ENCODE data around the gene CNGB1. TPM values are rescaled to one million over a fixed set of nuclear protein-coding genes. Genes with fewer than 3 reads are reported as not detected.

Gene CNGB1
- total RNA-seq, 4 donors from 2014 or later, result not detected

DNA sequence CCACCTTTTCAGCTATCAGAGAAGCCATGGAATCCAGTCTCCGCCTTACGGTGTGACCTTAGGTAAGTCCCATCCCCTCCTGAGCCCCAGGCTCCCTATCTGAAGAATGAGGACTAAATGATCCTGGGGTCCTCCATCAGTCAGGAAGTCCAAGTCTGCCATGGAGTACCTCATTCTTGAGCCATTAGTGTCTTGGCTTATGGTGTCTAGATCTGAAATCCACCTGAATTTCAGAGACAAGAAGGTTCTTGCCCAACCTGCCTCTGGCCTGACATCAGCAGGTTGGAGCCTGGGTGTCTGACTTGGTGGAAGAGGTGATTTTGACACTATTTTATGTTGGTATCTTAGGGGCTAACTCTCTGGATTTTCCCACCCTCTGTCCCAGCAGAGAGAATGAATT is 47.1 kb downstream of the CNGB1 start:
- no peak for DNase-seq
- TF ChIP-seq, protein P1, sequence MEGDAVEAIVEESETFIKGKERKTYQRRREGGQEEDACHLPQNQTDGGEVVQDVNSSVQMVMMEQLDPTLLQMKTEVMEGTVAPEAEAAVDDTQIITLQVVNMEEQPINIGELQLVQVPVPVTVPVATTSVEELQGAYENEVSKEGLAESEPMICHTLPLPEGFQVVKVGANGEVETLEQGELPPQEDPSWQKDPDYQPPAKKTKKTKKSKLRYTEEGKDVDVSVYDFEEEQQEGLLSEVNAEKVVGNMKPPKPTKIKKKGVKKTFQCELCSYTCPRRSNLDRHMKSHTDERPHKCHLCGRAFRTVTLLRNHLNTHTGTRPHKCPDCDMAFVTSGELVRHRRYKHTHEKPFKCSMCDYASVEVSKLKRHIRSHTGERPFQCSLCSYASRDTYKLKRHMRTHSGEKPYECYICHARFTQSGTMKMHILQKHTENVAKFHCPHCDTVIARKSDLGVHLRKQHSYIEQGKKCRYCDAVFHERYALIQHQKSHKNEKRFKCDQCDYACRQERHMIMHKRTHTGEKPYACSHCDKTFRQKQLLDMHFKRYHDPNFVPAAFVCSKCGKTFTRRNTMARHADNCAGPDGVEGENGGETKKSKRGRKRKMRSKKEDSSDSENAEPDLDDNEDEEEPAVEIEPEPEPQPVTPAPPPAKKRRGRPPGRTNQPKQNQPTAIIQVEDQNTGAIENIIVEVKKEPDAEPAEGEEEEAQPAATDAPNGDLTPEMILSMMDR (IDR thresholded peaks at IDR 0.05), result no peak
- Histone ChIP-seq H3K4me3 (no peak overlapping the region), H3K9me3 (no peaks in the 10 kb centered on the region), H3K36me3 (no peaks in the 10 kb centered on the region), H3K27me3 (no peaks in the 10 kb centered on the region), H3K4me1 (no peaks in the 10 kb centered on the region), H3K27ac (no peak overlapping the region)
- intact Hi-C loops (cut with DNase I; ENCODE audit: low total_unique reads), result no loop called here

DNA sequence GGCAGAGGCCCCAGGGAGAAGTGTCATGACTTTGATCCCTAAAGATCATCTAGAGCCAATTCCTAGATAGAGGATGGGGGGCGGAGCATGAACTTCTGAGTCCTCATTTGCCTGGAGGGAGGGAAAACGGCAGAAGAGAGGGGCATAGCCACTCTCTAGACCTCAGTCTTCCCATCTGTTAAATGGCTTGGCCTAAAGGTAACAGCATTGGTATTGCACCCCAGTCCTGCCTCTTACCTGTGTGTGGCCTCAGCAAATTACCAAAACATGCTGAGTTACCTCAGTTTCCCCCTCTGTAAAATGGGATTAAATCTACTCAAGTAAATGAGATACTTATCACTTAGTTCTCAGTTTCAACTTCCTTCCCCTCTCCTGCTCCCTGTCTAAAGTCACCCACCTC is 47.5 kb downstream of the CNGB1 start:
- H3K27me3 ChIP-seq, result no peaks in the 10 kb centered on the region
- H3K4me3 ChIP-seq, result no peak overlapping the region
- intact Hi-C loops (cut with DNase I; ENCODE audit: low total_unique reads), result no loop called here
- TF ChIP-seq POLR2A (IDR thresholded peaks at IDR 0.05), result no peak
- TF ChIP-seq, protein P1 (IDR thresholded peaks at IDR 0.05), result no peak
- H3K9me3 ChIP-seq, result no peaks in the 10 kb centered on the region
- no peaks in the 10 kb centered on the region for H3K36me3 ChIP-seq
- H3K4me1 ChIP-seq, result no peaks in the 10 kb centered on the region
- DNase-seq, result no peak
- H3K27ac ChIP-seq, result no peak overlapping the region

DNA sequence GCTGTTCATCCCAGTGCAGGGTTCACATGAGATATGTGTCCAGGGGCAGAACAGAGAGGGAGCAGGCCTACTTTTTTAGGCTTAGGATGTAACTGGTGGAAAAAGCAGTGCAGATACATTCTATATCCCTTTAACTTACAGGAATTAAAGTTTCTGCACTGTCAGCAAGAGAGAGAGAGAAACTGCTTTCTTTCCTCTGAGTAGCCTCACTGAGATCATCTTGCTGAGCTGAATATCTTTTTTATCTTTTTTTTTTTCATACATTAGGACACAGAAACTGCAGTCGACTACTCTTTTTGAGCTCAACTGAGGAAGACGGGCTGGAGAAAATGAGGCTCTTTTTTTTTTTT is 50.1 kb downstream of the CNGB1 start:
- Histone ChIP-seq H3K27me3 (no peaks in the 10 kb centered on the region), H3K27ac (no peak overlapping the region), H3K4me3 (no peak overlapping the region), H3K36me3 (no peaks in the 10 kb centered on the region), H3K9me3 (no peaks in the 10 kb centered on the region), H3K4me1 (no peaks in the 10 kb centered on the region)
- DNase-seq, result no peak
- intact Hi-C loops (cut with DNase I; ENCODE audit: low total_unique reads), result no loop called here
- no peak for TF ChIP-seq POLR2A (IDR thresholded peaks at IDR 0.05)
- TF ChIP-seq, protein P1 (IDR thresholded peaks at IDR 0.05), result no peak

DNA sequence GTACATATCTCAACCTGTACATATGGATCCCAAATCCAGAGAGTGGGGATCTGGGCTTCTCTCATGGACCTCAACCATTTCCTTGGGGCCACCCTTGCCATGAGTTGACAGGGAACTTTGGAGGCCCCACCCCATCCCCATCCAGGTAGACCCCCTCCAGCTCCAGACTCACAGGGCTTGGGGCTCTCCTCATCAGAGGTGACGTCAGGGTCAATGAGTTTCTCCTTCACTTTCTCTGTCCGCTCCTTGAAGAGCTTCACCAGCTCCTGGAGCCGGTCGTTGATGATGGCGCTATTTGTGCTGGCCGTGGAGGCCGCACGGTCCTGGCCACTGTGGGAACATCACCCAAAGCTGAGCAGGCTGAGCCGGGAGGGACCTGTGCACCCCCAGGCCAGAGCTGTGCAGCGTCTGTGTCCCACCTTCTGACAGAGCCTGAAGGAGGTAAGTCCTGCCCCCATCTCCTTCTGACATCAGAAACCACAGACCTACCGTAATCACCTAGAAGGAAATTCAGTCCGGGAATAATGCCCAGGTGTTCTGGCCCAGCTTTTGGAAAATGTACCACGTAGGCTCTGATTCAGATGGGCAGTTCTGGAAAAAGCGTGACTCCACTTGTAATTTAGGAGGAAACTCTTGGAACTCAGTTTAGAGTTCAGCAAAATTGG is 50.6 kb downstream of the CNGB1 start:
- H3K27me3 ChIP-seq, result no peaks in the 10 kb centered on the region
- no peak overlapping the region for H3K4me3 ChIP-seq
- H3K36me3 ChIP-seq, result no peaks in the 10 kb centered on the region
- no peak overlapping the region for H3K27ac ChIP-seq
- no peaks in the 10 kb centered on the region for H3K9me3 ChIP-seq
- intact Hi-C loops (cut with DNase I; ENCODE audit: low total_unique reads), result no loop called here
- no peak for DNase-seq
- TF ChIP-seq, protein P1 (IDR thresholded peaks at IDR 0.05), result no peak
- no peak for TF ChIP-seq POLR2A (IDR thresholded peaks at IDR 0.05)
- no peaks in the 10 kb centered on the region for H3K4me1 ChIP-seq

DNA sequence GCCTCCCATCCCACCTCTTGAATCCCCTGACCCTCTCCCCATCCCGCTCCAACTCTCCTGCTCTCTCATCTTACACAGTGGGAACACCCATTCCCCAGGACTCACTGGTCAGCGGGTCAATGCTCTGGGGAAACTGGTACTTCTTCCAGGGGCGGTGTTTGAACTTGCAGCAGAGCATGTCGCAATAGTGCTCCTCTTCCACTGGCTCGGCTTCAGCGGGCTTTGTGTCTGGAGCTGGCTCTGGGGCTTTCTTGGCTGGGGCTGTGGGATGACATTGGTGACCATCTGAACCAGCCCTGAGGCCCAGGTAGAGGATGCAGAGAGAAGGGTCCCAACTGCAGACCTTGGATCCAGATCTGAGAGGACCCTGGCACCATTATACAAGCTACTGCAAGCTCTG is 51.9 kb downstream of the CNGB1 start:
- H3K4me1 ChIP-seq, result no peaks in the 10 kb centered on the region
- intact Hi-C loops (cut with DNase I; ENCODE audit: low total_unique reads), result no loop called here
- no peak overlapping the region for H3K27ac ChIP-seq
- no peaks in the 10 kb centered on the region for H3K36me3 ChIP-seq
- TF ChIP-seq, protein P1 (IDR thresholded peaks at IDR 0.05), result no peak
- no peak for TF ChIP-seq POLR2A (IDR thresholded peaks at IDR 0.05)
- H3K27me3 ChIP-seq, result no peaks in the 10 kb centered on the region
- H3K4me3 ChIP-seq, result no peak overlapping the region
- DNase-seq, result no peak
- H3K9me3 ChIP-seq, result no peaks in the 10 kb centered on the region

Data from uterus (tissue), 4 donors.